HTERT RPE-1 (cell line): ENCODE data around the gene OR51S1.
"Not testable (repeated sequence)": the region's sequence is repeated elsewhere in the genome, so short reads cannot be mapped to it uniquely, and the experiment has no call there.

Source experiments
- in situ Hi-C: fragments of 300-500 bp; cut with MboI; formaldehyde crosslinking; loops from 4 replicates; pipeline ENCODE4 v1.14.3; 2020; ENCODE audit warnings: low sequenced_read_pairs

The OR51S1 gene, protein sequence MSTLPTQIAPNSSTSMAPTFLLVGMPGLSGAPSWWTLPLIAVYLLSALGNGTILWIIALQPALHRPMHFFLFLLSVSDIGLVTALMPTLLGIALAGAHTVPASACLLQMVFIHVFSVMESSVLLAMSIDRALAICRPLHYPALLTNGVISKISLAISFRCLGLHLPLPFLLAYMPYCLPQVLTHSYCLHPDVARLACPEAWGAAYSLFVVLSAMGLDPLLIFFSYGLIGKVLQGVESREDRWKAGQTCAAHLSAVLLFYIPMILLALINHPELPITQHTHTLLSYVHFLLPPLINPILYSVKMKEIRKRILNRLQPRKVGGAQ

DNA sequence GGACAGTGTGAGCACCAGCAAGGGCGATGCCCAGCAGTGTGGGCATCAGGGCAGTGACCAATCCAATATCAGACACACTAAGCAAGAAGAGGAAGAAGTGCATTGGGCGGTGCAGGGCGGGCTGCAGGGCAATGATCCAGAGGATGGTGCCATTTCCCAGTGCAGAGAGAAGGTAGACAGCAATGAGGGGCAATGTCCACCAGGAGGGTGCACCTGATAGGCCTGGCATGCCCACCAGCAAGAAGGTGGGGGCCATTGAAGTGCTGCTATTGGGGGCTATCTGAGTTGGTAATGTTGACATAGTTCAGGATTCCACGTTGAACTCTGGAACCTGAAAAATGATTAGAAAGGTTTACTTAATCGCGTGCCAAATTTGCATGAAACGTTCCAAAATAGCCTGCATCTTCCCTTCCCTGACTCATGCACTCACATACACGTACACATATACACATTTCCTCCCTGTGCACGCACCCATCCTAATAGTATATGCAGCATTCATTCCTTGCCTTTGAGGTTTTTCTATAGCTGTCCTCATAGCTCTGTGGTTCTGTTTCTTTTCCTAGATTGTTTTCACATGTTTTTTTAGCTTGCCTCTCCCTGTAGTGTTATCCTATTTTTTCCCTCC lies at the start of gene OR51S1:
OR51S1 (minus strand) TSS at position 301 of the 625 bp plus-strand sequence; CDS start at position 301, 0 bp downstream.
- in situ Hi-C loops: no loop called here

DNA sequence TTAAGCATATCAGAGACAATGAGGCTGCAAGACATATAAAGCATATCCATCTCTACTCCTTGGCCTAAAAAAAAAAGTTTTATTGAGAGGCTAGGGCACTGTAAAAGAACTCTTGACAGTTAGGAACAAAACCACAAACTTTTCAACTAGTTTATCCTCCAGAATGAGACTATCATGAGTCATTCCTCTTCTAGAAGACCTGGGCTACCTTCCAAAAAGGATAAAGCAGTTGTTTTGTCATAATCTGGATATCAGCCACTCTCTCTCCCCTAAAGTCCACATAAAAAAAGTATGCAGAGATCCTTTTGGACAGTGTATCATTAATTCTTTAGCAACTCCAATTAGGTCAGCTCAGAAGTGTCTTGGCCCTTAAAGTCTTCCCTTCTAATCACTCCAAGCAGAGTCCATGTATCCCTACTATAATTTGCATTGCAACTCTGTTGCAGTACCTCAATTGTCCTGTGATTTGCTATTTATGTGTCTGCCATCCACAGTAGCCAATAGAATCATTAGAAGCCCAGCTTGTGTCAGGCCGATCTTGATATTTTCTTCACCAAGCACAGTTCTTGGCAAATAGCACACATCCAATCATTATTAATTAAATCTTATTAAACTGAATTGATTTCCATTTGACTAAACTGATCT lies 43.1 kb upstream of the OR51S1 start:
- in situ Hi-C loops: no loop called here

DNA sequence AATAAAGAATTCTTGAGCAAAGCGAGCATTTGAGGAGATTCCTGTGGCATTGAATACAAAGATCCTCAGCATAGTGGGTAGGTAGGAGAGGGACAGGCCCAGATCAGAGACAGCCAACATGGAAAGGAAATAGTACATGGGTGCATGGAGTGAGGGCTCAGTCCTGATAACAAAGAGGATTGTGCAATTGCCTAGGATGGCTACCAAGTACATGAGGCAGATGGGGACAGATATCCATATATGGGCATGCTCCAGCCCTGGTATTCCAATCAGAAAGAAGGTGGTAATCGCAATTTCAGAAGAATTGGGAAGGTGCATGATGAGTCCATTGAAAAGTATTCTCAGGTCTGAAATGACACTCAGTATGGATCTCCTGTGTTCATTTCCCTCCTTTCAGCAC lies 41.3 kb upstream of the OR51S1 start:
- in situ Hi-C loops: no loop called here

DNA sequence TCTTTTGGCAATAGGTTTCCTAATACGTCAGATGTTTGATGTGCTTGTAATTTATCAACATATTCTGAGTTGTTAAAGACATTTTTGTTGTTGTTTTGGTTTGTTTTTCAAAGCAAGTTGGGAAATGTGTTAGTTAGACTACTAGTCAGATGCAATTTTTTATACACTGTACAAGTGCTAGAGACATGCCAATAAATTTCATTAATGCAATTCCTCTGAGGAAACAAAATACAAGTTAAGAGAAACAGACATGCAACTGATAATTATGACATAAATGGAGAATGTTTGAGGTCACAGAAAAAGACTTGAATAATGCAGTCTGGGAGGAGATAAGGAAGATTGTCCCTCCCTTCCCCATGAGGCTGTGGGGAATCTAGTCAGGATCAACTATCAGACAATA lies 38.6 kb upstream of the OR51S1 start:
- in situ Hi-C loops: no loop called here

DNA sequence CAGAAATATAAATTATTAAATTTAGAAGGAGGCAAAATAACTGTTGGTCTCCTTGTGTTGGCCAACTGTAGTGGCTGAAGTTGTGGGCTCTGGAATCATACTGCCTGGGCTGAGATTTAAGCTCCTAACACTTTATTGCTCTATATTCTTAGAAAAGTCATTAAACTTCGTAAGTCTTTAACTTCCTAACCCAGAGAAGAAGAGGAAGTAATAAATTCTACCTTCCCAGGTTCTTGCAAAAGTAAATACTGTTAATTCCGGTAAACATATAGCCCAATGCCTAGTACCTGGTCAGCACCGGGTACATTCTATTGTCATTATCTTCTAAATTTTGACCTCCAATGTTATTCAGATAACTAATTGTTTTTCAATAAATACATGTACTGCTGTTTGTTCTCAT lies 37.2 kb upstream of the OR51S1 start:
- in situ Hi-C loops: no loop called here

DNA sequence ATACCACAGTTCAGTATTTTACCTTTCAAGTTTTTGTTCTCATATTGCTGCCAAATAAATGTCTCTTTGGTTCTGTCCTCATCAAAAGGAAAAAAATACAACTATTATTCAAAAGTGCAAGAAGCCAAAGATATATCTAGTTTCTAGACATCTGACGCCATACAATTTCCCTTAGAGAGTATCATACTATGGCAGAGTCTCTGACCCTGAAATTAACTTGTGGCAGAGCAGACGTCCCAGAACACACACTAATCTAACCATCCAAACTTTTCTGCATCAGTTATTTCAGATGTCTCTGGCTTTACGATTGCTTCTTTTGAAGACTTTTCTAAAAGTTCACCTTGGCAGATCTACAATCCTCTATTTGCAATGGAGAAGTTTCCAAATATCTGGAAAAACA lies 35.4 kb upstream of the OR51S1 start:
- in situ Hi-C loops: no loop called here

DNA sequence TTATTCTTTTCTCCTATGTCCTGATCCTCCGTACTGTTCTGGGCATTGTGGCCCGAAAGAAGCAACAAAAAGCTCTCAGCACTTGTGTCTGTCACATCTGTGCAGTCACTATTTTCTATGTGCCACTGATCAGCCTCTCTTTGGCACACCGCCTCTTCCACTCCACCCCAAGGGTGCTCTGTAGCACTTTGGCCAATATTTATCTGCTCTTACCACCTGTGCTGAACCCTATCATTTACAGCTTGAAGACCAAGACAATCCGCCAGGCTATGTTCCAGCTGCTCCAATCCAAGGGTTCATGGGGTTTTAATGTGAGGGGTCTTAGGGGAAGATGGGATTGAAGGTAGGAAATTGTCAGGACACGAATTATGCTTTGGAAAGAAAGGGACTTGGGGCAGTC lies 33.5 kb upstream of the OR51S1 start:
- in situ Hi-C loops: no loop called here

DNA sequence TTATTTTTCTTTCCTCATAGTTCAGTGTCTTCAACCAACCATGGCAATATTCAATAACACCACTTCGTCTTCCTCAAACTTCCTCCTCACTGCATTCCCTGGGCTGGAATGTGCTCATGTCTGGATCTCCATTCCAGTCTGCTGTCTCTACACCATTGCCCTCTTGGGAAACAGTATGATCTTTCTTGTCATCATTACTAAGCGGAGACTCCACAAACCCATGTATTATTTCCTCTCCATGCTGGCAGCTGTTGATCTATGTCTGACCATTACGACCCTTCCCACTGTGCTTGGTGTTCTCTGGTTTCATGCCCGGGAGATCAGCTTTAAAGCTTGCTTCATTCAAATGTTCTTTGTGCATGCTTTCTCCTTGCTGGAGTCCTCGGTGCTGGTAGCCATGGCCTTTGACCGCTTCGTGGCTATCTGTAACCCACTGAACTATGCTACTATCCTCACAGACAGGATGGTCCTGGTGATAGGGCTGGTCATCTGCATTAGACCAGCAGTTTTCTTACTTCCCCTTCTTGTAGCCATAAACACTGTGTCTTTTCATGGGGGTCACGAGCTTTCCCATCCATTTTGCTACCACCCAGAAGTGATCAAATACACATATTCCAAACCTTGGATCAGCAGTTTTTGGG lies 33.0 kb upstream of the OR51S1 start, which contains the start of gene OR51T1:
OR51T1 (plus strand) TSS at position 41 of the 641 bp plus-strand sequence; CDS start at position 41, 0 bp downstream.
- in situ Hi-C loops: no loop called here

DNA sequence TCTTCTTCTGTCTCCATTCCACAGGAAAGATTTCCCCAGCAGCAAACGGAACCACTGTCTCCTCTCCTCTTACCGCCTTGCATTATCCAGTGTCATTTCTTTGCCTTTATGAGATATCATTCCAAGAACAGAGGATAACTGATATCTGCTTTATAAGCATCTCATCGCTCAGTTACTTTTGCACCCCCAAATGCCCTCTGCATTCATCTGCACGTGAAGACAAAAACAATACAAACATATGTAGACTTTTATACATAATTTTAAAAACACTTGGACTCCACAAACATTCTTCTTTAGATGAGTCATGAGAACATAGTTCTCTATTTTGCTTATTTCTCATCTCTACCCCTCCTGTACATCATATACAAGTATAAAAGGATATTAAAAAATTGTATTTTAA lies 32.2 kb upstream of the OR51S1 start:
- in situ Hi-C loops: no loop called here

DNA sequence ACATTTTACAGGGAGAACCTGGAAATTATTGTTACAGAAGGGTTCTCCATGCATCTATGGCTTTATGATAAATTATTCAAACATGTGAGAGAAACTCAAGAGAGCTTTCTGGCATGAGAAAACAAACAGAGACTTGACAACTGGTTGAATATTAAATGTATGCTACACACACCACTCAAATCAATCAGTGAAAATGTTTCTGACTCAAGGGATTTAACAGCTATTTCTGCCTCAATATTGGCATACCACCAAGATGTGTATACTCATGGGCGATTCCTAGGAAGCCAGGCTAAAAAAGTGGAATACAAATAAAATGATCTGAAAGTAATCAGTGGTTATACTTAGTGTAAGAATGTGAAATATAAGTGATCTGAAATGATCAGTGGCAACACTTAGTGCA lies 16.8 kb upstream of the OR51S1 start:
- in situ Hi-C loops: no loop called here

DNA sequence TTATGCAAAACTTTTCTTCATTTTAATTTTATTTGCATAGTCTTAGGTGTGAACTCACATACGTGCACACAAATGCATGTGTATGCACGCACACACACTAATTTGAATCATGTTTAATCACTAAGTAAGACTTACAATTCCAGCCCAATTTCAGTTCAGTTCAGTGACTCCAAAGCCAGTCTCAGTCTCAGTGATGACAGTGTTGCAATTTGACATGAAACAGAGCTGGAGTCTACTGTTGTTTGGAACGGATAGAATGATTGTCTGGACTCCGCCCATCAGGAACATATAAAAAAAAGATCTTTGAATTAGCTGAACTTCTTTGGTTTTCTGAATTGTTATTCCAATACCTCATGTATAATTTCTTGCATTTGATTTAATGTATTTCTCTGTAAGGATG lies 14.9 kb upstream of the OR51S1 start:
- in situ Hi-C loops: no loop called here

DNA sequence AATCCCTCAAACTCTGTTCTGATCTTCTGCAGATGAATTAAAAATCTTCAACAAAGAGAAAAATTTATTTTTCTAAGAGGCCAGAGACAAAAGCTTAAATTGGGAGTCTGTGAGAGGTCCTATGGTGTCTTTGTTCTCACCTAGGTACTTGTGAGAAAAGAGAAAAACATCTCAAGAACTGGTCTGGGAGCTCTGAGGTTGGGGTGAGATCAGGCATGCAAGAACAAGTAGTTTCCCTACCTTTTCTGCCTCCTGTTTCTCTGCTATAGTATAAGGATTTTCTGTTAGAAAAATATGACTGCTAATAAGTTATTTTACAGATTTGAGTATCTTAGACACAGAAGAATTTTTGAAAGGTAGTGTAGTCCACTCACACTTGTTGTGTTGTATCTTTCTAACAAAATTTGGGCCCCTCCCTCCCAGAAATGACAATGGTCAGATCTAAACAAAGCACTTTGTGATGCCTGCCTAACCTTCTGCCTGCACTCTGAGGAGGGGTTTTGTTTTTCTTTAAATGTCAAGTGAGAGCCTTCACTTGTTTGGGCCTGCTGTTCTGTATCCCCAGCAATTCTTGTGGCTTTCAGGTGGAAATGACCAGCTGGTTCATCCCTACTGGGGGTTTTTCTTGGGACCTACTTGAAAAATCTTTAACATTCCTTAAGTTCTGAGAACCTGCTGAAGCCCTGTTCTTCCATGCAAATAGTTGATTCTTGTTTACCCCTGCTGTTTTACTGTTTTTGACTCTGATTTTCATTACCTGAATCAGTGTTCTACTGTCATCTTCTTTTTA lies 13.6 kb upstream of the OR51S1 start:
- in situ Hi-C loops: no loop called here

DNA sequence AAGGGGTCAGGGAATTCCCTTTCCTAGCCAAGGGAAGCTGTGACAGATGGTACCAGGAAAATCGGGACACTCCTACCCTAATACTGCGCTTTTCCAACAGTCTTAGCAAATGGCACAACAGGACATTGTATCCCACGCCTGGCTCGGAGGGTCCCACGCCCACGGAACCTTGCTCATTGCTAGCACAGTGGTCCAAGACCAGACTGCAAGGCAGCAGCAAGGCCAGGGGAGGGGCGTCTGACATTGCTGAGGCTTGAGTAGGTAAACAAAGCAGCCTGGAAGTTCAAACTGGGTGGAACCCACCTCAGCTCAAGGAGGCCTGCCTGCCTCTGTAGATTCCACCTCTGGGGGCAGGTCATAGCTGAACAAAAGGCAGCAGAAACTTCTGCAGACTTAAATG lies 5.3 kb upstream of the OR51S1 start:
- in situ Hi-C loops: not testable (repeated sequence)

DNA sequence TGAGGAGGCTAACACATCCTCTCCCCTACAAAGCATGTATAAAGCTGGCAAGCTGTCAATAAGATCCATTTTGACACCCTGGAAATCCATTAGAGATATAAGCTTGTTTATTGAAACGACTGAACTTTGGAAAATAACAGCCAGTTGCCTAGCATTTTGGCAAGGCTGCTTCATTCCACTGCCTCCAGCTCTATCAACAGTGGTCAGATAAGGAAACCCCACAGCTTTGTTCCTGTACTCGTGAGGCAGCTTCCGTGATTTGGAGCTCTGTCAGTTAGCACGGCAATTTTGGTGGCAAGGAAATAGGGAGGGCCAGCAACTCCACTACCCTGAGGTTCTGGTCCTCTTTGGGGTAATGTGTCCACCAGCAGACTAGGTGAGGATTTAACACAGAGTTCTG lies 2.0 kb upstream of the OR51S1 start:
- in situ Hi-C loops: no loop called here

DNA sequence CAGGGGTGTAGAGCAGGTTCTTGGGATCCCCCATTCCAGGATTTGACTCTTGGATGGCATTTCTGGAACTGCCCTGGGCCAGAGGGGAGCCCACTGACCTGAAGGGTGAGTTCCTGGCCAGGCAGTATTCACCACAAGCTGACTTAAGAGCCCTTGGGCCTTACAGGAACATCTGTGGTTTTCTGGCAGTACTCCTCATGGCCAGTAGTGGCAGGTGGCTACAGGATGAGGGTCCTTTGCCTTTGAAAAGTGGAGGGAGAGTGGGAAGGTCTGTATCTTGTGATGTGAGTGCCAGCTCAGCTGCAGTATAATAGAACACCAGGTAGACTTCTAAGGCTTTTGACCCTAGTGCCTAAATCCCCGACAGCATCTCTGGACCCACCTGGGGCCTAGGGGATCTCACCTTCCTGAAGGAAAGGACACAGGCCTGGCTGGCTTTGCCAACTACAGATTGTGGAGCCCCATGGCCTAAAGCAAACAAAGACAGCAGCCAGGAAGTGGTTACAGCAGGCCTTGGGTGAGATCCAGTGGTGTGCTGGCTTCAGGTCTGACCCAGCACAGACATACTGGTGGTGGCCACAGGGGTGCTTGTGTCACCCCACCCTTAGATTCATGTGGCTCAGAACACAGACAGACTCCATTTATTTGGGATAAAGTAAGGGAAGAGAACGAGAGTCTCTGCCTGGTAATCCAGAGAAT lies 9.0 kb downstream of the OR51S1 start:
- in situ Hi-C loops: no loop called here

DNA sequence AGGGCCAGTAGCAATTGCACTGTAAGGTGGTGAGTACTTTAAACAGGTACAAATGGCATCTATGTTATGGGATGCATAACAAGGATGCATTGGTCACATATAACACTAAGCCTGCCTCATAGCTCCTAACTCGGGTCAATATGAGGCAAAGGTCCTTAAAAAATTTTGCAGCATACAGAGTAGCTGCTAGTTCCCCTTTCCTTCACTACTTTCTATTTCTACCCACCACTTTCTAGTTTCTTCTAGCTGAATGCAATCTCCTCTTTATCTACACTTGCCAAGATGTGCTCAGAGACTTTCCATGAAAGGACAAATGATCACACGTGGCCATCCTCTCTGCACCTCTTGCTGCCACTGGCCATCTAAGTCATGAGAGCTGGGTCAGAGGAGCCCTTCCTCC lies 18.1 kb downstream of the OR51S1 start:
- in situ Hi-C loops: no loop called here

DNA sequence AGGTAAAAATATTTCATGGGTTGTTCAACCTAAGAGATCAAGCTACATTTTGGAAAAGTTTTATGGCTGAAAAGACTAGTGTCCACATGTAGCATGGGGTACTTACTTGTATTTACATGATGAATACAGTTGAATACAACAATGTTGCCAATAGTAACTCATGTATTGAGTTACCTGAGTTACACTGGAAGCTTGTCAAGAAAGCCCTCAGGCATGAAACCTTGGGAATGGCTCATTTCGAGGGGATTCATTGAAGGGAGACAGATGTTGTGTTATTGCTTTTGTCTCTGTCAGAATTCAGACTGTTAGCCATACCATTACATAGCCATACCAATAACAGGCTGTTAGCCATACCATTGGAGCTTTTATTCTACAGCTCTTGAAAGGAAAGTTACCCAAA lies 18.7 kb downstream of the OR51S1 start:
- in situ Hi-C loops: no loop called here

DNA sequence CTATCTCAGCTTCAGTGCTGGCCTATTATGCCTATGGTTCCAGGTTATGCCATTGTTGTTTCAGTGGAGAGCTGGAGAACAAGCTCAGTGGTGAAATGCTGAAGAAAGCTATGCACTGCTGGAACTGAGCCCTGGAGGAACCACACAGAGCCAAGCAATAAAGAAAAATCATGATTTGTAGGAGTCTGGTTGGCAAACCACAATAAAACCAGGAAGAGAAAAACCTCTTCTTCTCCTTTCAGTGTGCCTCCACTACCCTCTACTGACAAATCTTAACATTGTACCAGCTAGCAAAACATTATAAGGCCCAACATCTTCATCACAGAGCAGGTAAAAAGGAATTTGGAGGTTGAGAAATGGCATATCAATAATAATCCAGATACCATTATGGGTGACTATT lies 22.6 kb downstream of the OR51S1 start:
- in situ Hi-C loops: no loop called here

DNA sequence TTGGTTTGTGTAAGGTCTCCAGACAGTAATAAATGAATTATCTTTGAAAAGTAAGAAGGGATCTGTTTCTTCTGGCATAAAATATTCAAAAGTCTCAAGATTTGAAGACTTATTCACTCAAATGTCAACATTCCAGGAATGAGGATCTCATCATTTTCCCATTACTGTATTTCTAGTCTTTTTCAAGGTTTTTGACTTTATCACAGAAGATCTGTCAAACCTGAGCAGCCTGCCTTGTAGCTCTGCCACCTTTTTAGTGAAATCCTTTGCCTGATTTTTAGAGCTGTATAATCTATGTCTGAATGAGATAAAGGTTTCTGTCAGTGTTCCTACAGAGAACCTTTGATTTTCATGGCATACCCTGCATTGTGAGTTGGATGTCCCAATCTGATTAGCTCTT lies 23.9 kb downstream of the OR51S1 start:
- in situ Hi-C loops: no loop called here

DNA sequence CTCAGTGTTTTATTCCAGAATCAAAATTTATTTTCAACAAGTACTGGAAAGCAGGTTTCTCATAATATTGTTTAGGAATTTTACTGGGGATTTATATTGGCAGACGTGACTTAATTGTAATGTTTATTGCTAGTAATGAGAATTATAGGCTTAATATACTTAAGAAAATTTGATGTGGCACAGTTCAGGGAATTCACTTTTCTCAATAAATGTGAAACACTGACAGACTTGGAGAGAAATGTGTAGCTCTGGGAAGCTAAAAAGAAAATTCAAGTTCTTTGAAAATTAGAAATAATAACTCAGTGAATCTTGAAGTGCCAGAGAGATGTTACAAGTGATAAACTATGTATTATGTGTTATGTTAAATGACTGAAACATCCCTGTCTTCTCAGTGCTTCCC lies 28.0 kb downstream of the OR51S1 start, which contains the start of gene OR51F2:
OR51F2 (plus strand) TSS at position 301 of the 400 bp plus-strand sequence. CDS start 101 bp downstream, outside the sequence.
- in situ Hi-C loops: no loop called here
